Measurements from ENCODE around the gene CDC42SE1.

GRCh38 chr1:151106894-151107293 is 47.5 kb upstream of the CDC42SE1 start:
- no peak for TF ChIP-seq RAD21 (IDR thresholded peaks at IDR 0.05; ENCODE audit: low read depth)
- TF ChIP-seq TAF1 (IDR thresholded peaks at IDR 0.05; ENCODE audit: low read depth) = no peak
